ENCODE data around the gene PRR32.

The PRR32 gene

GRCh38 chrX:126824338-126825007 is 4.9 kb downstream of the PRR32 start:
- DNase-seq (ENCODE audit: low read depth): no peak
- no peak overlapping the region for H3K4me3 ChIP-seq (ENCODE audit: low read depth, low read length)
- TF ChIP-seq, protein P1, sequence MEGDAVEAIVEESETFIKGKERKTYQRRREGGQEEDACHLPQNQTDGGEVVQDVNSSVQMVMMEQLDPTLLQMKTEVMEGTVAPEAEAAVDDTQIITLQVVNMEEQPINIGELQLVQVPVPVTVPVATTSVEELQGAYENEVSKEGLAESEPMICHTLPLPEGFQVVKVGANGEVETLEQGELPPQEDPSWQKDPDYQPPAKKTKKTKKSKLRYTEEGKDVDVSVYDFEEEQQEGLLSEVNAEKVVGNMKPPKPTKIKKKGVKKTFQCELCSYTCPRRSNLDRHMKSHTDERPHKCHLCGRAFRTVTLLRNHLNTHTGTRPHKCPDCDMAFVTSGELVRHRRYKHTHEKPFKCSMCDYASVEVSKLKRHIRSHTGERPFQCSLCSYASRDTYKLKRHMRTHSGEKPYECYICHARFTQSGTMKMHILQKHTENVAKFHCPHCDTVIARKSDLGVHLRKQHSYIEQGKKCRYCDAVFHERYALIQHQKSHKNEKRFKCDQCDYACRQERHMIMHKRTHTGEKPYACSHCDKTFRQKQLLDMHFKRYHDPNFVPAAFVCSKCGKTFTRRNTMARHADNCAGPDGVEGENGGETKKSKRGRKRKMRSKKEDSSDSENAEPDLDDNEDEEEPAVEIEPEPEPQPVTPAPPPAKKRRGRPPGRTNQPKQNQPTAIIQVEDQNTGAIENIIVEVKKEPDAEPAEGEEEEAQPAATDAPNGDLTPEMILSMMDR (IDR thresholded peaks at IDR 0.05; ENCODE audit: low read depth, low read length, missing control alignments): no peak

- no peak overlapping the region for H3K4me3 ChIP-seq (ENCODE audit: low read depth, low read length)
- TF ChIP-seq, protein P1 (IDR thresholded peaks at IDR 0.05; ENCODE audit: low read depth, low read length, missing control alignments): no peak
- DNase-seq (ENCODE audit: low read depth): no peak
These were observed 6.2 kb downstream of the PRR32 start for GRCh38 chrX:126825566-126826193.

DNA sequence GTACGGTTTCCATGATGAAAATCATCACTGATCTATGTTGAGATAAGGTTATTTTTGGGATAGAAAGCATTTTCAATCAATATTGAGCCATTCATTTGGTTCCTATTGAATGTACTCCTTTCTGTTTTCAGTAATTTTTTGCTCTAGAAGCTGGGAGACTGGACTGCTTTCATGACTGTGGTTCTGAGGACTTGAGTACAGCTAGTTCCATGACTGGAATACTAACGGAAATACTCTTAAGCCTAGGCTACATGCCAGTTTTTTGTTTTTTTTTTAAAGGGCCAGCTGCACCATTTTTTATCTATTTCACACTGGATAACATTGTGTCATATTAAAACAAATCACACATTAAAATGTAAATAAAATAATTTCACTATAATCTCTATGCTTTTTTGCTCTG is 16.7 kb downstream of the PRR32 start:
- no peak overlapping the region for H3K4me3 ChIP-seq (ENCODE audit: low read depth, low read length)
- no peak for DNase-seq (ENCODE audit: low read depth)
- TF ChIP-seq, protein P1 (IDR thresholded peaks at IDR 0.05; ENCODE audit: low read depth, low read length, missing control alignments): no peak

- no peak overlapping the region for H3K4me3 ChIP-seq (ENCODE audit: low read depth, low read length)
- TF ChIP-seq, protein P1 (IDR thresholded peaks at IDR 0.05; ENCODE audit: low read depth, low read length, missing control alignments): no peak
- no peak for DNase-seq (ENCODE audit: low read depth)
These were observed 27.6 kb downstream of the PRR32 start for GRCh38 chrX:126847143-126847542.

- H3K4me3 ChIP-seq (ENCODE audit: low read depth, low read length): no peak overlapping the region
- TF ChIP-seq, protein P1 (IDR thresholded peaks at IDR 0.05; ENCODE audit: low read depth, low read length, missing control alignments): no peak
- no peak for DNase-seq (ENCODE audit: low read depth)
These were observed 36.5 kb downstream of the PRR32 start for GRCh38 chrX:126855839-126856524.
